Keratinocyte (primary cell): ENCODE measurements around the gene METTL26. TPM values are rescaled to one million over a fixed set of nuclear protein-coding genes. Genes with fewer than 3 reads are reported as not detected.
"Not testable (repeated sequence)": the region's sequence is repeated elsewhere in the genome, so short reads cannot be mapped to it uniquely, and the experiment has no call there.

Source experiments
- DNase-seq: peaks from one replicate; pipeline ENCODE4 v3.0.0-alpha.2; 2011; ENCODE audit warnings: low read depth, missing footprints, low spot score
- FAIRE-seq: peaks from 2 replicates; lab custom pipeline; 2011; peaks lifted over from hg19 to GRCh38; lab: Jason Lieb, UNC
- H2AFZ ChIP-seq: 2 replicates; pipeline ENCODE4 v1.6.0; 2012; ENCODE audit warnings: low read length, control low read depth, inconsistent platforms; ENCODE audit not compliant: control insufficient read depth
- H3K27ac ChIP-seq: 2 replicates; pipeline ENCODE4 v1.5.1; 2011; ENCODE audit warnings: low read length; ENCODE audit not compliant: control insufficient read depth, insufficient read depth
- H3K27me3 ChIP-seq: 3 replicates; pipeline ENCODE4 v1.6.0; 2011; ENCODE audit warnings: low read length; ENCODE audit not compliant: control insufficient read depth, insufficient read depth; ENCODE audit errors: extremely low read depth
- H3K36me3 ChIP-seq, 2 experiments: 2 replicates in 1 of 2; 3 replicates in 1 of 2; pipeline ENCODE4 v1.5.1; 2011; ENCODE audit warnings: low read length in 2 of 2, mild to moderate bottlenecking in 1 of 2; ENCODE audit not compliant: control insufficient read depth in 2 of 2, insufficient read depth in 2 of 2; ENCODE audit errors: extremely low read depth in 1 of 2
- H3K4me1 ChIP-seq: 3 replicates; pipeline ENCODE4 v1.5.1; 2011; ENCODE audit warnings: low read length; ENCODE audit not compliant: control insufficient read depth, insufficient read depth; ENCODE audit errors: extremely low read depth
- H3K4me2 ChIP-seq: 3 replicates; pipeline ENCODE4 v1.6.0; 2011; ENCODE audit warnings: low read depth, low read length; ENCODE audit not compliant: control insufficient read depth, insufficient read depth; ENCODE audit errors: extremely low read depth
- H3K4me3 ChIP-seq, 3 experiments: fragments of 200-600 bp in 1 of 3; sonication (generic) in 1 of 3; 2 replicates in 2 of 3; 3 replicates in 1 of 3; pipeline ENCODE4 v1.5.1; 2011 to 2016; ENCODE audit warnings: low read length in 3 of 3, mild to moderate bottlenecking in 3 of 3, control low read depth in 2 of 3, inconsistent platforms in 1 of 3, low read depth in 1 of 3, mixed read lengths in 1 of 3, mixed run types in 1 of 3, moderate library complexity in 1 of 3; ENCODE audit not compliant: control insufficient read depth in 2 of 3, insufficient read depth in 2 of 3; ENCODE audit errors: extremely low read depth in 1 of 3
- H3K79me2 ChIP-seq: 2 replicates; pipeline ENCODE4 v1.6.0; 2012; ENCODE audit warnings: low read length; ENCODE audit not compliant: control insufficient read depth, insufficient read depth
- H3K9ac ChIP-seq: 3 replicates; pipeline ENCODE4 v1.6.0; 2011; ENCODE audit warnings: low read length; ENCODE audit not compliant: control insufficient read depth, insufficient read depth; ENCODE audit errors: extremely low read depth
- H3K9me1 ChIP-seq: 3 replicates; pipeline ENCODE4 v1.6.0; 2011; ENCODE audit warnings: low read length; ENCODE audit not compliant: control insufficient read depth, insufficient read depth; ENCODE audit errors: extremely low read depth
- H3K9me3 ChIP-seq: 2 replicates; pipeline ENCODE4 v1.5.1; 2012; ENCODE audit warnings: low read depth, low read length; ENCODE audit not compliant: control insufficient read depth
- H4K20me1 ChIP-seq: 3 replicates; pipeline ENCODE4 v1.6.0; 2011; ENCODE audit warnings: low read length; ENCODE audit not compliant: control insufficient read depth, insufficient read depth; ENCODE audit errors: extremely low read depth
- EZH2 ChIP-seq: IDR thresholded peaks from one replicate; pipeline ENCODE4 v1.6.1; 2012; ENCODE audit warnings: inconsistent platforms, mild to moderate bottlenecking, low read length, moderate library complexity
- dilution Hi-C: fragments of 300-500 bp; cut with MboI; formaldehyde crosslinking; loops from one replicate; pipeline ENCODE4 v1.7.0; 2020; ENCODE audit warnings: low sequenced_read_pairs; ENCODE audit not compliant: extremely low pct_ligation_motif_present
- polyA plus RNA-seq, 5 experiments: library from polyadenylated mRNA; depleted of rRNA in 3 of 5; stranded (reverse) in 3 of 5; stranded (forward) in 1 of 5; unstranded in 1 of 5; fragments of >200 nt; gene quantifications; 1 replicate in 1 of 5; 2 replicates in 3 of 5; 3 replicates in 1 of 5; pipeline versions ENCODE4 v1.2.1 to v1.2.3, GENCODE V29; 2011 to 2012; ENCODE audit warnings: missing spikeins in 2 of 5, low read depth in 1 of 5, low replicate concordance in 1 of 5
- TF ChIP-seq, protein P1 (sequence below), 3 experiments: IDR thresholded peaks in 1 of 3; conservative IDR thresholded peaks in 1 of 3; optimal IDR thresholded peaks in 1 of 3; 2 replicates in 2 of 3; 3 replicates in 1 of 3; pipeline versions ENCODE3 to v1.5.1; 2011; ENCODE audit warnings: low read length in 3 of 3, mild to moderate bottlenecking in 3 of 3, moderate library complexity in 2 of 3, control low read depth in 1 of 3, inconsistent platforms in 1 of 3; ENCODE audit not compliant: insufficient read depth in 2 of 3; ENCODE audit errors: extremely low read depth in 1 of 3

METTL26 gene
- polyA plus RNA-seq, 1 donor (not counting 4 experiments of a cell fraction or from before 2014, with no cell fraction given): 46.9 TPM

DNA sequence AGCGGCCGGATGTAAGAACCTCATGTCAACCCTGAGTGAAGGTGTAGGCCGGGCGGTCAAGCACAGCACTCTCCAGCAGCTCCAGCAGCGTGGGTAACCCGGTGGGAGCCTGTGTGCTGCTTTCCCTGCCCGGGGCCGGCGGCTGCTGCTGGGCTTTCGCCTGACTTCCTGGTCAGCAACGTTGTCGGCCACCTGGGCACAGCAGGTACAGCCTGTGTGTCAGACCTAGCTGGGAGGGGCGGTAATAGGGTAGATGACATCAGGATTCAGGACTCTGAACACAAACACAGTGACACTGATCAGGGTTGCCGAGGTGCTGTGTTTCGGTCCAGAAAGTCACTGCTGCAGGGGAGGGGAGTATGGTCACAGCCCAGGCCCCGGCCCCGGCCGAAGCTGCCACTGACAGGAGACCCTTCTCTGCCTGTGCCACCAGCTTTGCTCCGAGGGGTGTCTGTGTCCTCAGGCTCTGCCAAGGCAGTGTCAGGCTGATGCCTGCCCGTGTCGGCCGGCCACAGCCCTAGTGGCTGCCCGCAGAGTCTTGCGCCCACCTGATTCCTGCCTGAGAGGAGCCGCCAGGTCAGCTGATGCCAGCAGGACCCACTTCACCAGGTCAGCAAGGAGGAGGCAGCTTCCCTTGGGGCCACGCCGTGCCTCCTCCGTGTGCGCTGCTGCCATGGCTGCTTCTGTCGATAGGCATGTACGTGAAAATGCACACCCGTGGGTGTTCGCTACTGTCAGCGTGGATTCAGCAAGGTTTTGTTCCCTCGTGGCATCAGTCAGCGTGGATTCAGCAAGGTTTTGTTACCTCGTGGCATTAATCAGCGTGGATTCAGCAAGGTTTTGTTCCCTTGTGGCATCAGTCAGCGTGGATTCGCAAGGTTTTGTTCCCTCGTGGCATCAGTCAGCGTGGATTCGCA is 37.0 kb downstream of the METTL26 start:
- H3K4me2 ChIP-seq: no peak overlapping the region
- H3K4me3 ChIP-seq: no peak overlapping the region
- no peaks in the 10 kb centered on the region for H3K9me1 ChIP-seq
- no peak overlapping the region for H2AFZ ChIP-seq
- H3K9ac ChIP-seq: no peak overlapping the region
- FAIRE-seq (no peak), DNase-seq (no peak)
- H3K27ac ChIP-seq: no peak overlapping the region
- dilution Hi-C loops: no loop called here
- peaks cover 37% of the 10 kb centered on the region for H3K79me2 ChIP-seq
- peaks cover 3 to 4% of the 10 kb centered on the region in 2 experiments for H3K36me3 ChIP-seq
- peaks cover 23% of the 10 kb centered on the region for H4K20me1 ChIP-seq
- no peak for TF ChIP-seq EZH2
- H3K9me3 ChIP-seq: no peaks in the 10 kb centered on the region
- peaks cover 9% of the 10 kb centered on the region for H3K4me1 ChIP-seq
- no peaks in the 10 kb centered on the region for H3K27me3 ChIP-seq

DNA sequence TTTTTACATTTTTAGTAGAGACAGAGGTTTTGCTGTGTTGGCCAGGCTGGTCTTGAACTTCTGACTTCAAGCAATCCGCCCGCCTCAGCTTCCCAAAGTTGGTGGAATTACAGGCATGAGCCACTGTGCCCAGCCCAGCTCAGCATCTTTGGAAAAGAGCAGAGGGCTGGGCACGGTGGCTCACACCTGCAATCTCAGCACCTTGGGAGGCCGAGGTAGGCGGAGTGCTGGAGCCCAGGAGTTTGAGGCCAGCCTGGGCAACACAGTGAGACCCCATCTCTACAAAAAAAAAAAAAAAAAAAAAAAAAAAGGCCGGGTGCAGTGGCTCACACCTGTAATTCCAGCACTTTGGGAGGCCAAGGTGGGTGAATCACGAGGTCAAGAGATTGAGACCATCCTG is 38.5 kb downstream of the METTL26 start:
- H3K27ac ChIP-seq, FAIRE-seq, H3K36me3 ChIP-seq, H3K9me1 ChIP-seq, dilution Hi-C loops, H2AFZ ChIP-seq, H3K9ac ChIP-seq, H3K4me2 ChIP-seq, H3K27me3 ChIP-seq, DNase-seq, H3K9me3 ChIP-seq, H3K4me3 ChIP-seq: not testable (repeated sequence)
- Histone ChIP-seq H4K20me1 (peaks cover 34% of the 10 kb centered on the region), H3K4me1 (peaks cover 23% of the 10 kb centered on the region), H3K79me2 (peaks cover 37% of the 10 kb centered on the region)

DNA sequence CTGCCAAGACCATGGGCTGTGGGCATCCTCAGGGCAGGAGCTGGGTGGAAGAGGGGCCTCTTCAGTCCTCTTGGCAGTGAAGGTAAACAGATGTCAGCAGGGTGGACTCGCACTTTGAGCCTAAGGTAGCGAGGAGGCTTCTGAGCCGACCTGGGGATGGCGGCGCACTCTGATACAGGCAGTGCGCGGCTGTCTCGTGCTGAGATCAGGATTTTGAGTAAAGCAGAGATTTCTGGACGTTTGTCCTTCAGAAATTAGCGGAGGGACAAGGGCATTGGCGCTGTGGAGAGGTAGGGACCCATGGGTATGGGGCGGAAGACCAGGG is 39.4 kb downstream of the METTL26 start:
- peaks cover 32% of the 10 kb centered on the region for H3K4me1 ChIP-seq
- H3K9me3 ChIP-seq: no peaks in the 10 kb centered on the region
- no peak overlapping the region for H2AFZ ChIP-seq
- DNase-seq: no peak
- no peak for TF ChIP-seq EZH2
- TF ChIP-seq, protein P1, sequence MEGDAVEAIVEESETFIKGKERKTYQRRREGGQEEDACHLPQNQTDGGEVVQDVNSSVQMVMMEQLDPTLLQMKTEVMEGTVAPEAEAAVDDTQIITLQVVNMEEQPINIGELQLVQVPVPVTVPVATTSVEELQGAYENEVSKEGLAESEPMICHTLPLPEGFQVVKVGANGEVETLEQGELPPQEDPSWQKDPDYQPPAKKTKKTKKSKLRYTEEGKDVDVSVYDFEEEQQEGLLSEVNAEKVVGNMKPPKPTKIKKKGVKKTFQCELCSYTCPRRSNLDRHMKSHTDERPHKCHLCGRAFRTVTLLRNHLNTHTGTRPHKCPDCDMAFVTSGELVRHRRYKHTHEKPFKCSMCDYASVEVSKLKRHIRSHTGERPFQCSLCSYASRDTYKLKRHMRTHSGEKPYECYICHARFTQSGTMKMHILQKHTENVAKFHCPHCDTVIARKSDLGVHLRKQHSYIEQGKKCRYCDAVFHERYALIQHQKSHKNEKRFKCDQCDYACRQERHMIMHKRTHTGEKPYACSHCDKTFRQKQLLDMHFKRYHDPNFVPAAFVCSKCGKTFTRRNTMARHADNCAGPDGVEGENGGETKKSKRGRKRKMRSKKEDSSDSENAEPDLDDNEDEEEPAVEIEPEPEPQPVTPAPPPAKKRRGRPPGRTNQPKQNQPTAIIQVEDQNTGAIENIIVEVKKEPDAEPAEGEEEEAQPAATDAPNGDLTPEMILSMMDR (optimal IDR thresholded peaks at IDR 0.05 in 1 of 3, IDR thresholded peaks at IDR 0.05 in 1 of 3, conservative IDR thresholded peaks at IDR 0.05 in 1 of 3; ENCODE audit: extremely low read depth in 1 of 3, insufficient read depth in 2 of 3, low read length in 3 of 3): no peak
- H3K27ac ChIP-seq: no peak overlapping the region
- H4K20me1 ChIP-seq: peaks cover 40% of the 10 kb centered on the region
- dilution Hi-C loops: no loop called here
- peaks cover 10% of the 10 kb centered on the region for H3K9me1 ChIP-seq
- no peak overlapping the region for H3K4me2 ChIP-seq
- H3K9ac ChIP-seq: no peak overlapping the region
- H3K27me3 ChIP-seq: no peaks in the 10 kb centered on the region
- H3K4me3 ChIP-seq: no peak overlapping the region
- no peak for FAIRE-seq
- peaks cover 3 to 4% of the 10 kb centered on the region in 2 experiments for H3K36me3 ChIP-seq
- H3K79me2 ChIP-seq: peaks cover 40% of the 10 kb centered on the region
